Measurements from ENCODE around the gene DCPS.

GRCh38 chr11:126338346-126339055 lies 34.6 kb downstream of the DCPS start:
- no peak for TF ChIP-seq CTCF (IDR thresholded peaks at IDR 0.05)
- TF ChIP-seq POLR2A (IDR thresholded peaks at IDR 0.05), result no peak
